Right lobe of liver (tissue), 4 donors: ENCODE measurements around the gene MAML2.

Experiments
- CTCF ChIP-seq, 4 donors: fragments of 200-600 bp in 3 of 4; fragments of 450-650 bp in 1 of 4; IDR thresholded peaks; one replicate each; pipeline versions ENCODE4 v1.5.1 to v1.8.0; 2016 to 2022; ENCODE audit warnings: antibody characterized with exemption in 4 of 4, mild to moderate bottlenecking in 2 of 4
- POLR2A ChIP-seq: fragments of 450-650 bp; IDR thresholded peaks from one replicate; pipeline ENCODE4 v1.6.1; 2017; ENCODE audit warnings: antibody characterized with exemption, mild to moderate bottlenecking
- donor health status: DM: no; HTN: no; CAD: no.
- donor health status: DM: no; HTN: no; CAD: no.
- donor health status: DM: no; HTN: yes; CAD: no.

GRCh38 chr11:96342014-96342960 is 708 bp downstream of the MAML2 start:
- TF ChIP-seq CTCF (IDR thresholded peaks at IDR 0.05) (no peak), POLR2A (no peak)
